NCI-H146 (cell line): ENCODE measurements around the gene CTCFL.
A peak's percentile ranks its signal among the peaks of the same experiment; 100 is the strongest.

Source experiments
- DNase-seq: peaks from one replicate; lab custom pipeline; 2025; lab: John Stamatoyannopoulos, UW

The CTCFL gene

GRCh38 chr20:57524511-57525176 is at the start of gene CTCFL:
Gene CTCFL, minus strand, starts transcription at chr20:57525140. Its CDS starts 935 bp downstream, at chr20:57524205.
- no peak for DNase-seq

- peak; percentile 68 for DNase-seq
Measured at GRCh38 chr20:57573894-57574293, 49.0 kb upstream of the CTCFL start.

- DNase-seq, result peak; percentile 69
Measured at GRCh38 chr20:57573242-57573641, 48.3 kb upstream of the CTCFL start.

GRCh38 chr20:57571782-57572416 is 47.0 kb upstream of the CTCFL start:
- no peak for DNase-seq

- peak; percentile 77 for DNase-seq
Measured at GRCh38 chr20:57570920-57571319, 46.0 kb upstream of the CTCFL start.

GRCh38 chr20:57570145-57570850 is 45.4 kb upstream of the CTCFL start:
- peak; percentile 98 for DNase-seq

GRCh38 chr20:57568960-57569359 is 44.0 kb upstream of the CTCFL start:
- no peak for DNase-seq

- peak; percentile 97 for DNase-seq
Measured at GRCh38 chr20:57568088-57568896, 43.4 kb upstream of the CTCFL start.

GRCh38 chr20:57567471-57568079 is 42.6 kb upstream of the CTCFL start:
- DNase-seq, result no peak

- DNase-seq, result no peak
Measured at GRCh38 chr20:57566803-57567459, 42.0 kb upstream of the CTCFL start.

GRCh38 chr20:57566399-57566798 is 41.5 kb upstream of the CTCFL start:
- DNase-seq, result no peak

- no peak for DNase-seq
Measured at GRCh38 chr20:57564951-57565642, 40.2 kb upstream of the CTCFL start.

GRCh38 chr20:57564180-57564802 is 39.4 kb upstream of the CTCFL start:
- DNase-seq, result no peak

GRCh38 chr20:57563522-57563921 is 38.6 kb upstream of the CTCFL start:
- DNase-seq, result no peak

- no peak for DNase-seq
Measured at GRCh38 chr20:57562541-57563465, 37.9 kb upstream of the CTCFL start.

GRCh38 chr20:57561356-57562279 is 36.7 kb upstream of the CTCFL start:
- no peak for DNase-seq

GRCh38 chr20:57560554-57561355 is 35.8 kb upstream of the CTCFL start, which contains the start of gene PCK1:
Gene PCK1, plus strand, starts transcription at chr20:57561110. Its CDS starts 302 bp downstream, at chr20:57561412.
- DNase-seq, result peak; percentile 94
